NCI-H1694 (cell line): Measurements from ENCODE around the gene PIGN.
A peak's percentile ranks its signal among the peaks of the same experiment; 100 is the strongest.
"Not testable (repeated sequence)": the region's sequence is repeated elsewhere in the genome, so short reads cannot be mapped to it uniquely, and the experiment has no call there.

ENCODE experiments used
- DNase-seq: peaks from one replicate; lab custom pipeline; 2025; lab: John Stamatoyannopoulos, UW

The PIGN gene

DNA sequence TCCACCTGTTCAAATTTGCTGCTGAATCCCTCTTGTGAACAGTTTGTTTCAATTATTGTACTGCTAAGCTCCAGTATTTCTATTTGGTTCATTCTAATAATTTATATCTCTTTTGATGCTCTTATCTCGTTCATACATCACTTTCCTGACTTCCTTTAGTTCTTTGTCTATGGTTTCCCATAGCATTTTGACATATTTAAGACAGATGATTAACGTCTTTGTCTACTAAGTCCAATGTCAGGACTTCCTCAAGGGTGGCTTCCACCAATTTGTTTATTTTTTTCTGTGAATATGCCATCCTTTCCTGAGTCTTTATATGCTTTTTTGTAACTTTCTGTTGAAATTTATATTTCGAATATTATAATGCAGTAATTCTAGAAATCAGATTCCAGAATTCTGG is 9.6 kb downstream of the PIGN start:
- DNase-seq = no peak

DNA sequence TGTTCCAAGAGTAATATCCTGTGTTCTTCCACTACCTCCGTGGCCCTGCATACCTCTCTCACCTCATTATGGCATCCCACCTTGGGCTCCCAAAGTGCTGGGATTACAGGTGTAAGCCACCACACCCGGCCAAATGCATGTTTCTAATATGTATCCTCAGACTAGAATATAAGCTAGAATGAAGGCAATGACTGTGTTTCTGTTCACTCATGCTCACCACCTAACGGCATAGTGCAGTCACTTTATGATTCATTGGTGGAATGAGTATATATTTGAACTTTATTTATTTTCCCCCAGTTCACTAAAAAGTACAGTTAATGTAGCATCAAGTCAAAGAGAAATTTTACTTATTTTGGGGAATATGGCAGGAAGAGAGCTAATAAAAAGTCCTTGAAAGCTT is 11.3 kb downstream of the PIGN start:
- DNase-seq = no peak

DNA sequence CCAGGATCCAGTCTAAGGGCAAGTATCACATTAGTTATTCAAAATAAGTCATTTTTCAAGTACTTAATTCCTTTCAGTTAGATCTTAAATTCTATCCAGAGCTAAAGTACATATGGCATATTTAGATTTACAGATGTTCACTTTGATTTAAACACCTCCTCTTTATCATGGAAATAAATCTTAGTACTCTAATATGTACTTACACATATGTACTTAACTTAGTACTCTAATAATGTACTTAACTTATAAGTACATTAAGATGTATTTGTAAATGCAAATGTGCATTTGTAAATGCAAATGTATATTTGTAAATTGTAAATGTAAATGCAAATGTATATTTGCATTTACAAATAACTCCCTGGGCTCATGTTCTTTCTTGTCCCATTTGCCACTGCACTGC is 14.6 kb downstream of the PIGN start:
- DNase-seq = no peak

DNA sequence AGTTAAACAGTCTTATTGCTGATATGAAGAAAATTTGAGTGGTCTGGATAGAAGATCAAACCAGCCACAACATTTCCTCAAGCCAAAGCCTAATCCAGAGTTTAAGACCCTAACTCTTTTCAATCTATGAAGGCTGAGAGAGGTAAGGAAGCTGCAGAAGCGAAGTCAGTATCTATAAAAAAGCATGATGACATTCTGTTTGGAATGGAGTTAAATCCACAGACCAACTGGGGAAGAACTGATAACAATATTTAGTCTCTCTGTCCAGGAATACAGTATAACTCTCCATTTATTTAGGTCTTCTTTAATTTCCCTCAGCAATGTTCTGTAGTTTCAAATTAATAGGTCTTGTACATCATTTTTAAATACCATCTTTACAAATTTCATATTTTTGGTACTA is 16.0 kb downstream of the PIGN start:
- DNase-seq = no peak

DNA sequence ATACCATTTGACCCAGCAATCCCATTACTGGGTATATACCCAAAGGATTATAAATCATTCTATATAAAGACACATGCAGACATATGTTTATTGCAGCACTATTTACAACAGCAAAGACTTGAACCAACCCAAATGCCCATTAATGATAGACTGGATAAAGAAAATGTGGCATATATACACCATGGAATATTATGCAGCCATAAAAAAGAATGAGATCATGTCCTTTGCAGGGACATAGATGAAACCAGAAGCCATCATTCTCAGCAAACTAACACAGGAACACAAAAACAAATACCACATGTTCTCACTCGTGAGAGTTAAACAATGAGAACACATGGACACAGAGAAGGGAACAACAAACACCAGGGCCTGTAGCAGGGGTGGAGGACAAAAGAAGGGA is 20.3 kb downstream of the PIGN start:
- not testable (repeated sequence) for DNase-seq

DNA sequence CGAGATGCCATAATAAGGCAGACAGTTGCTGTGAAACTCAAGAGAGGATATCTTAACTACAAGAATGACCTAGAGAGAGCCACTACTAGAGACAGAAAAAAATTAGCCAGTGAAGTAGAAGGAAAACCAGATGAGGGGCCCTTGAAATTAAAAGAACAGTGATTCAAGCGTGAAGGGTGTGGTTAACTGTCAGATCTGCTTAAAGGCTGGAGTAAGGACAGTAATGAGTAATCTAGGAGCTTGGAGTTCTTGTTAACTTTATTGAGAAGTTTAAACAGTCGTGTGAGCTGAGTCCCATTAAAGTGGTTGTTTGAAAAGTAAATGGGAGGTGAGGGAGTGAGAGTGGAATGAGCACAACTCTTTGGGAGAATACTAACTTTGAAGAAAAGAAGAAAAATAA is 21.3 kb downstream of the PIGN start:
- DNase-seq = no peak

DNA sequence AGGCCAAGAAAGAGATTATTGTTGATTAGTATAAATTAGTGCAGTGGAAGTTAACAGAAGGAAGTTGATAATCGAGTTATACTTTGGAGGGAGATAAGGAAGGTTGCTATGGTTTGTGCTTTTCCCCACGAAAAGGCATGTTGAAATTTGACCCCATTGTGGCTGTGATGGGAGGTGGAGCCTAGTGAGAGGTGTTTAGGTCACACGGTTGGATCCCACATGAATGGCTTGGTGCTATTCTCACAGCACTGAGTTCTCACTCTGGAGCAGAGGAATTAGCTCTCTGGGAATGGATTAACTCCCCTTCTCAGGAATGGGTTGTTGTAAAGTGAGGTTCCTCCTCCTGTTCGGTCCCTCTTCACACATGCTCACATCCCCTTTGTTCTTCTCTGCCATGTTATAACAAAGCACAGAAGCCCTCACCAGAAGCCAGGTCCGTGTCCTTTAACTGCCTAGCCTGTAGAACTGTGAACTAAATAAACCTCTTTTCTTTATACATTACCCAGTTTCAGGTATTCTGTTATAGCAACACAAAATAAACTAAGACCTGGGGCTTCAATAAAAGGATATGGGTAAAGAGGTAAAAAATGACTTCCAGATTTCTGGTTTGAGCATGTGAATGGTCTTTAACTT is 21.9 kb downstream of the PIGN start:
- no peak for DNase-seq

DNA sequence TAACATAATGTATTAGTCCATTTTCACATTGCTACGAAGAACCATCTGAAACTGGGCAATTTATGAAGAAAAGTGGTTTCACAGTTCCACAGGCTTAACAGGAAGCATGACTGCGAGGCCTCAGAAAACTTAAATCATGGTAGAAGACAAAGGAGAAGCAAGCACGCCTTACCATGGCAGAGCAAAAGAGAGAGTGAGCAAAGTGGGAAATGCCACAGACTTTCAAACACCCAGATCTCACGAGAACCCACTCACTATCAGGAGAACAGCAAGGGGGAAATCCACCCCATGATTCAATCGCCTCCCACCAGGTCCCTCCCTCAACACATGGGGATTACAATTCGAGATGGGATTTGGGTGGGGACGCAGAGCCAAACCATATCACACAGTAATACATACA is 22.5 kb downstream of the PIGN start:
- no peak for DNase-seq

DNA sequence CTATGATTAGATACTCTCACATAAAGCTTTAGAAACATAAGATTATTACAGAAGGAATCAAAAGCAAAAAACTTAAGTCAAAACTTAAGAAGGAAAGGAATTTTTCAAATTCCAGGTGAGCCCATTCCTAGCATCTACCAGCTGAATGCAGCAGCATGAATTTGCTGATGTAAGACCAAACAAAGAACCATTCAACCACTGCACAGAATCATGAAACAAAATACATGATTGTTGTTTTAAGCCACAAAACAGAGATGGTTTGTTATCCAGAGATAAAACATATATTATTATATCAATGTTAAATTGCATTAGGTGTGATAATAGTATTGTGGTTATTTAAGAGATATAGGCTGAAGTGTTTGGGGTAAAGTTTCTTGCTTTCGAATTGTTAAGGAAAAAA is 29.0 kb downstream of the PIGN start:
- DNase-seq = no peak

DNA sequence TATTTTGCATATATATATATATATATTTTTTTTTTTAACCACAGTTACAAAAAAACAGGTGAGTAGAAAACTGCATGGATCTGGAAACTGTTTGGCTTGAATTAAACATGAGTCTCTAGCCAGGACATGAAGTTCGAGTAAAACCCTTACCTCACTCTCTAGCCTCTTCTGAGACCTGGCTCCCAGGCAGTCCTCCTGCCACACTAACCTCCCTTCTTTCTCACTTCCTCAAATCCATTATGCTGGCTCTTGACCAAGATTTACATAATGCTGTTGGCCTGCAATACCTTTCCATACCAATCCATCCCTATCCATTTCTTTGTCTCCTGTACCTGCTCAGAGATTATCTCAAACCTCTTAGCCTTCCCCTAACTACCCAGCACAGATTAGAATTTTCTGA is 34.0 kb downstream of the PIGN start:
- DNase-seq = no peak

DNA sequence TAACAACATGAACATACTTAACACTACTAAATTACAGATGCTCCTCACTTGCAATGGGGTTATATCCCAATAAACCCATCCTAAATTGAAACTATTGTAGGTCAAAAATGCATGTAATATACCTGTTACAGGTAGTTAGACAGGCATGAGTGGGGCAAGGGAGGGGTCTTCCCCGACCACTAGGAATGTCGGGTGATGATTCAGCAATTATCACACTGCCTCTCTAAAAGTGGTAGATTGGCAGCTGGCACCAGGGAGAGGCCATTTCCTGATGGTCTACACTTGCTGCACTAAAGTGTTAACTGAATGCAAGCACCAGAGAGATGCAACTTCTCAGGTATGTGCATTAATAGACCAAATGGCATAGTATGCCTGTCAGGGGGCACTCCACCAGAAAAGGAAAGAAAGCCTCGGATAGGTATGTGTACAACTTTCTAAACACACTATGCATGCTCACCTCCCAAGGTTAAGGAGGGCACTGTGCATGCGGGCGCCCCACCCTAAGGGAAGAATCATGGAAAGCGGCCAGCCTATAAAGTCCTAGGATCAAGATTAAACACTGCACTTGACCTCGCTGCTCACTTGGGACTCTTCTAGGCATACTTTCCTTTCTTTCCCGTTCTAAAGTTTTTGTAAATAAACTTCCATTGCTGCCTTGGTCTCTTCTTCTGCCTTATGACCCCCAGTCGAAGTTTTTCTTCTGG is 35.6 kb downstream of the PIGN start:
- no peak for DNase-seq

DNA sequence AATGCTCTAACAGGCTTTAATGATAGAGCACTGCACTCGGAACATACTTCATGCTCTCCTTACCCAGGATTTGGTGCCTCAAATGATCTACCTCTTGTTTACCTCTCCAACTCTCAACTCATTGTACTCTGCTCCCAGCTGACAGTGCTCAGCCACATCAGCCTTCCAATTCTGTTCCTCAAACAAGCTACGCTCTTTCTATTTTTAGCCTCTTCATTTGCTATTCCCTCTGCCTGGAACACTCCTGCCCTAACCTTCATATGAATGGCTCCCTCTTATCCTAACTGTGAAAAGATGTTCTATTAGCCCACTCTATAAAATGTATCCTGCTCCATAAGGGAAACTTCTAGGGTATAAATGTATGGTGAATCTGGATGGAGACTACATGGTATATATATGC is 42.5 kb downstream of the PIGN start:
- no peak for DNase-seq

DNA sequence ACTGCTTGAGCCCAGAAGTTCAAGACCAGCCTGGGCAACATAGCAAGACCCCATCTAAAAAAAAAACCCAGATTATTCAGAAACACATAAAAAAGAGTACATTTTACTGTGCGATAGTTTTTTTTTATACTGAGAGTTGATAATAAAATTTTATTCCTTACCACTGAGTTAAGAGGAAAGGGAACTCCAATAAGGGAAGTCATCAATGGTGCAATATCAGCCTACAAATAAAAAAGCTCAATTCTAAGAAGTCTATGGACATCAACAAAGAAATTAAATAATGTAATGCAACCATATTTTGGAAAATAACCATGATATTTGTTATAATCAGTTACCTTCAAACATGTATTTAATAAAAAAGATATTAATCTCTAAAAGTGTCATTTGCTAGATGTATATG is 46.6 kb downstream of the PIGN start:
- no peak for DNase-seq

DNA sequence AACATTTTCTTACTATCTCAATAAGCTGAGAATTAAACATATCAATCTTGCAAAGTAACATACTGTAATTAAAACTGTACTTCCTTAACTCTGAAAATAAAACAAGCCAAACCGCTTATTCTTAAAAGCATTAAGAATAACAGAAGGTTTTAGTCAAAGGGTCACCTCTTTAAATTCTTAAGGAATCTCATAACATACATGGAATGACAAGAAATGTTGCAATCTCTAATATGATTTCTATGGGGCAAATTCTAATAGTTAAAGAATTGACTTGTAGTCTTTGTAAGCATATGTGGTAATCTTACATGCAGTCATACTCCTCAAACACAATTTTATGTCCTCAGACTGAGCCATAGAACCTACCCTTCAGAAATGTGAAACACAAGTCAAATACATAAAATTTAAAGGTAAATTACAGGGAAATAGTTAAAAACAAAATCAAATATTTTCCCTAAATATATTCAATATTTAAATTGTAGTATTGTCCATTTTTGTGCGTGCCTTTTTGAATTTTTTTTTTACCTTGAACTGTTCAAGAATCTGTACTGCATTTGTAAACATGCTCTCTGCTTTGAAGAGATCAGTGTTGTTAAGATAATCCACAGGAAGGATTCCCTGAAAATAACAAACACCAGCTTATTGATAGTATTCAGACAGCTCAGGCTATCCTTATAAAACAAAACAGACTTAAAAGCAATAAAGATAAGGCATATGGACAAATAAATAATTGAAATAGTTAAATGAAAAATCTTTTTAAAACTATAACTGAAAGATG is 48.2 kb downstream of the PIGN start:
- no peak for DNase-seq

DNA sequence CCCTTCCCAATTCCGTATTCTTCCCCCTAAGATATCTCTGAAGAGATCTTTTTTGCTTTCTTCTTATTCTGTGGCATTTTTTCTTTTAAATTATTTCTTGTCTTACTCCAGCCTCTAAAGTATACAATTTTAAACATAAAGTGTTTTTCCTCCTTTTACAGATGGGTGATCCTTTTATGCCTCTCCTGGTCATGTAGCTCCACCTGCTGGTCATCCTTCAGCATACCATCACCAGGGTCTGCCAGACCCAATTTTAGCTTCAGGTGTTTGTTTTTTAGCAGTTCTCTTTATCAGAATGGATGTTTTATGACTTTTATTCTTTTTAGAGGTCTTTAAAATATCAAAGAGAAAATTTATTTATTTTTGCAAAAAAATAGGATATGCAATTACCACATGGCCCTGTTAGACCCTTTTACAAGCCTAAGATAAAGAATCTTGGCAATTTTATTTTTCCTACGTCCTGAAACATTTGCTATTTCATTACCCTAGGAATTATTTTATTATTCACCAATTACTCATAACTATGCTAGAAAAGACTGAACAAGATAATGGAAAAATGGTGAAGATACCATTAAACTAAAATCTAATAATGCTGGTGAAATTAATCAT is 55.5 kb downstream of the PIGN start:
- peak; percentile 31 for DNase-seq

DNA sequence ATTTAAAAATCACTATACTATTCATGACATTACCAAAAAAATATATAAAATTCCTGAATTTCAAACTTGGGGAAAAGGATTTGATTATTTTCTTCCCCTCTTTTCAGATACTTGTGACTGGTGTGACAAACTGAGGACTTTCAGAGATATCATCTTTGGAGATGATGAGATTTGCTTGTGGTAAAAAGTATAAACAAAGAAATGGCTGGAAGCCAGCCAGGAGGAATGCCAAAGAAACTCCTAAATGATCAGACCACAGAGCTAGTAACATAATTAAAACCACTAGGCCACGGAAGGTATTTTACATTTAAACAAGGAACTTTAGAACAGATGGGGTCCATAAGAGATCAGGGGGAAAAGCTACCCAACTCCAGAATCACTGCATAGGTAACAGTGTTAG is 58.7 kb downstream of the PIGN start:
- DNase-seq = no peak

DNA sequence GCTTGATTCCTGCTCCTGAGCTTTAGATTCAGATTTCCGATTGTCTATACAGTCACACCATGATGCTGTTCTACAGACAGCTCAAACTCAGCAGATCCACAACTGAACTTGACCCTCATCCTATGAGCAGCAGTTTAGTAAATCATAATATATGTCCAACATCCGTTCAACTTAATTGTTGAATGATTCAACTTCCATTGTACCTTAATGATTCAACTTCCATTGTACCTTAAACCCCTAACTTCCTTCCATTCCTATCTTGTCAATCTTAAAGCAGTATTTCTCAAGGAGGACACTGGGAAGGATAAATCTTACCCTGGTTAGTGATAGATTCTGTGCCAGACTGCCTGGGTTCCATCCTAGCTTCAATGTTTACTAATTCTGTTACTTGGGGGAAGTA is 60.1 kb downstream of the PIGN start:
- DNase-seq = no peak

DNA sequence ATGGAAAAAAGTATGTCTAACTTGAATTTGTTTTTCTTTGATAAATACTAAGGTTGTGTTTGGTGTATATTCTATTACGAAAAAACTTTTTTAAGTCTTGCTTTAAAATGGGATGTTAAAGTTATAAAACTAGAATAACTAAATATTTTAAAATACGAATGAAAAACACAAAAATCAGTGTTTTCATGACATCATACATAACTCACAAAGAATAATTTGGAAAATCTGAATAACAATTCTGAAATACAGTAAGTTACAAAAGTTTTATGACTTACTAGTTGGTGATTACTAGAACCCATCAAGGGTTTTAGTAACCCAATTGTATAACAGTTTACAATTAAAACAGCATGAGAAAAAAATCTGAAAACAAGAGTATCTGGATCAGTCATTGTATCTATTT is 61.2 kb downstream of the PIGN start:
- no peak for DNase-seq

DNA sequence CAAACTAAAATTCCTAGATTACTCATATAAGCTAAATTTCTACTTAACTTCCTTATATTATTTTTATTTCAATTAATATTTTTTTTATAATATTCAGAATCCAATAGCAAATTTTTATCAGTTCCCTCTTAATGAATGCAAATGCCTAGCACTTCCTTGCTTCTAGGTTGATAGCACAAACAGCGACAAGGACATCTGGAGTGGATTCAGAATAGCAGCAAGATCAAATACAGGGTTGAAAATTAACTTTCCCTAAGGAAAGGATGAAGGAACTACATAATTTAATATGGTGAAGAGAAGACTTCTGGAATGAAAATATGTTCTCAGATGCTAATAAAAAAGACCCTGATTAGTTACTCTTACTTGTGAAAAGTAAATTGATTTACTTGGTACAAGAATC is 64.5 kb downstream of the PIGN start:
- DNase-seq = no peak

DNA sequence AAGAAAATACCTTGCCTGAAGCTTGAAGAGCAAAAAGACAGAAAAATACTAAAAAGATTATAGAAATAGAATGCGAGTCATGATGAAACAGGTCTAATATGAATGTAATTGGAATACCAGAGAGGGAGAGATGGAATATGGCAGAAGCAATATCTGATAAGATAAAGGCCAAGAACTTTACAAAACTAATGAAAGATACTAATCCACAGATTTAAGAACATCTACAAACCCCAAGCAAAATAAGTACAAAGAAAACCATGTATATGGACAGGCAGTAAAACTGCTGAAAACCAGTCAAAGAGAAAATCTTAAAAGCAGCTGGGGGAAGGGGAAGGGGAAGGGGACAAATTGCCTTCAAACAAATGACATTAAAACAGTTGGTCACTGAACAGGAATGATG is 67.0 kb downstream of the PIGN start:
- no peak for DNase-seq

DNA sequence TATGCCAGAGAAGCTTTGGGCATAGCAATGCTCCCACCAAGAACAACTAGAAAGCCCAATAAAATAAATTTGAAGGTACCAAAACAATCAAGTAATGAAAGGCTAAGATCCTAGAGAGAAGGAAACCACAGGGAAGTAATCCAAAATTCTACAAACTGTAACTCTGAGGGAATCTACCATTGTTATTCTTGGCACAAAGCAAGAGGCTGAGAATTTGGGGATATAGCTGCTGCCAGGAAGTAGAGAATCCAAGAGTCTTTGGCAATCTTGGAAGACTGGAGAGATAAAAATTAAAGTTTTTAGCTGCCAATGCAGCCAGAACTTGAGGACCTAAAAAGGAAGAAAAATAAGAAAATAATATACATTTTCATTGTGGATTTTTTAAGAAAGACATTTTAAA is 68.5 kb downstream of the PIGN start:
- no peak for DNase-seq

DNA sequence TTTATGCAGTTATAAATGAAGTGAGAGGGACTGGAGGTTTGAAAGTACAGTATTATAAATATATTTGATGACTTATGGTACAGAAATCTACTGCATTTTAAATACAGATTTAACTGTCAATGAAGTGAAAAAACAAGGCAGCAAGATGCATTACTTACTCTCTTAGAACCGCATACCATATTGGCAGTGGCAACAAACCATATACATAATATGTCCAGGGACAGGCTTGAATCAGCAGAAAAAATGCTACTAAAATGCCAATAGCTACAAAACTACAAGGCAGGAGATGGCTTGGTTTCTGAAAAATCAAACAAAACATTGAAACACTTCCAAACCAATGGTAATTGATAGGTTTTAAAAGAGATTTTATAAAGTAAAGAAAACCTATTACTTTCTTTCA is 77.2 kb downstream of the PIGN start:
- no peak for DNase-seq

DNA sequence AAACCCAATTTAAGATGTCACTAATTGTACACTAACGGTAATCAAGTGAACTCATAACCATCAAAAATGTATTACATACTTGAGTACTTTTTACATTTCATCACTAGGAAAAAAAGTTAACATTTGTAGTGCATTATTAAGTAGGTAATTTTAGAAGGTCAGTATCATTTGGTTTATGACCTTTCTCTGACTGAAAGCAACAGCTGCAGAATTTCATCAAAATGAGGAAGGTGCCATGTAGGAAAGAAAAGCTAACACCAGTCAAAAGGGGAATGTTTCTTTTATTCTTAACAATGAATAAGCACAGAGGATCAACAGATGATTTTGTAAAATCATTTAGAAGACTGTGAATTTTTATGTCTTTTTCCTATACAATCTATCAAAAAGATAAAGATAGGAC is 79.0 kb downstream of the PIGN start:
- no peak for DNase-seq
